ENCODE measurements around the gene MIEN1.
"Not testable (repeated sequence)": the region's sequence is repeated elsewhere in the genome, so short reads cannot be mapped to it uniquely, and the experiment has no call there.

MIEN1 gene

GRCh38 chr17:39730095-39730921 lies at the start of gene MIEN1:
Gene MIEN1, minus strand, starts transcription at chr17:39730532. Its CDS starts 37 bp downstream, at chr17:39730495.
- DNase-seq (ENCODE audit: low read depth), result peak; percentile 92

- DNase-seq (ENCODE audit: low read depth), result no peak
Observed at GRCh38 chr17:39777534-39778365, 47.4 kb upstream of the MIEN1 start.

- no peak for DNase-seq (ENCODE audit: low read depth)
Observed at GRCh38 chr17:39776252-39776651, 45.9 kb upstream of the MIEN1 start.

- no peak for DNase-seq (ENCODE audit: low read depth)
Observed at GRCh38 chr17:39775031-39775430, 44.7 kb upstream of the MIEN1 start.

GRCh38 chr17:39774047-39774446 lies 43.7 kb upstream of the MIEN1 start:
- DNase-seq (ENCODE audit: low read depth), result no peak

GRCh38 chr17:39772987-39773934 lies 42.9 kb upstream of the MIEN1 start:
- DNase-seq (ENCODE audit: low read depth), result no peak

GRCh38 chr17:39772415-39772814 lies 42.1 kb upstream of the MIEN1 start:
- DNase-seq (ENCODE audit: low read depth), result no peak

- peak; percentile 37 for DNase-seq (ENCODE audit: low read depth)
Observed at GRCh38 chr17:39769974-39770587, 39.7 kb upstream of the MIEN1 start.

GRCh38 chr17:39767147-39767546 lies 36.8 kb upstream of the MIEN1 start:
- no peak for DNase-seq (ENCODE audit: low read depth)

- DNase-seq (ENCODE audit: low read depth), result no peak
Observed at GRCh38 chr17:39765766-39766165, 35.4 kb upstream of the MIEN1 start.

GRCh38 chr17:39765175-39765574 lies 34.8 kb upstream of the MIEN1 start:
- DNase-seq (ENCODE audit: low read depth), result no peak

GRCh38 chr17:39764171-39764570 lies 33.8 kb upstream of the MIEN1 start:
- DNase-seq (ENCODE audit: low read depth), result not testable (repeated sequence)

GRCh38 chr17:39763051-39763820 lies 32.9 kb upstream of the MIEN1 start:
- DNase-seq (ENCODE audit: low read depth), result no peak

- no peak for DNase-seq (ENCODE audit: low read depth)
Observed at GRCh38 chr17:39761861-39762496, 31.6 kb upstream of the MIEN1 start.

GRCh38 chr17:39759204-39759603 lies 28.9 kb upstream of the MIEN1 start:
- no peak for DNase-seq (ENCODE audit: low read depth)

GRCh38 chr17:39757931-39758873 lies 27.9 kb upstream of the MIEN1 start:
- peak; percentile 33 for DNase-seq (ENCODE audit: low read depth)

- DNase-seq (ENCODE audit: low read depth), result no peak
Observed at GRCh38 chr17:39757176-39757662, 26.9 kb upstream of the MIEN1 start.

GRCh38 chr17:39756380-39757079 lies 26.2 kb upstream of the MIEN1 start:
- DNase-seq (ENCODE audit: low read depth), result no peak

Measured in activated T-helper 1 cell treated with Interleukin-2 at 50 U/mL for 16 hours (primary cell).